Measurements from ENCODE around the gene ATF4.
A peak's percentile ranks its signal among the peaks of the same experiment; 100 is the strongest.

The ATF4 gene

DNA sequence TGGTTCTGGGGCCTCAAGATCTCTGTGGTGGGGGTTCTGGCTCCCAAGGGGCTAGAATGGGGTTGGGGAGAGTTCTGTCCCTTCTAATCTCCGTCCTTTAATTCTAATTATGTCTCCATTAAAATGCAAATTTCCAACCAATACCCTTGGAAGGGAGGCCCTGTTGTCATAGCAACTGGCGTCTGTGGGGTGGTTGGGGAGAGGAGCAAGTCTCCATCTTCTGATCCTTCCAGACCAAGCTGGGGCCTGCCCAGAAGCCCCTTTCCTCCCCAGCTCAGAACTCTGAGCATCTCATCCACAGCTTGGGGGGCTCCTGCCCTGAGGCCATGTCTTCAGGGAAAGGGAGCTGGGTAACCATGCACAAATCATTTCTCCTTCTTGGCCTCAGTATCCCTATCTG is 17.6 kb downstream of the ATF4 start:
- Histone ChIP-seq H4K20me1 (ENCODE audit: insufficient read depth, low read length, poor library complexity, severe bottlenecking) (no peaks in the 10 kb centered on the region), H3K9me2 (replicated peaks; ENCODE audit: low read depth, low read length) (no peaks in the 10 kb centered on the region), H3K9me3 (ENCODE audit: insufficient read depth, low read depth, low read length) (no peaks in the 10 kb centered on the region), H2AFZ (ENCODE audit: low read length) (no peak overlapping the region), H3K4me3 (ENCODE audit: low read length, poor library complexity, severe bottlenecking) (no peak overlapping the region), H3K36me3 (ENCODE audit: insufficient read depth, low read length) (no peaks in the 10 kb centered on the region), H3K9ac (ENCODE audit: low read depth, low read length, poor library complexity, severe bottlenecking) (no peak overlapping the region), H3F3A (ENCODE audit: low read depth) (no peaks in the 10 kb centered on the region), H3K4me1 (ENCODE audit: insufficient read depth, low read length, poor library complexity, severe bottlenecking) (peaks cover 7% of the 10 kb centered on the region), H3K27me3 (ENCODE audit: insufficient read depth, low read length, poor library complexity, severe bottlenecking) (no peaks in the 10 kb centered on the region), H3K79me2 (ENCODE audit: insufficient read depth, low read length) (no peaks in the 10 kb centered on the region), H3K4me2 (ENCODE audit: low read depth, low read length, poor library complexity, severe bottlenecking) (no peak overlapping the region)
- TF ChIP-seq EZH2phosphoT487 (IDR thresholded peaks at IDR 0.05; ENCODE audit: borderline replicate concordance): no peak
- TF ChIP-seq, protein P1, sequence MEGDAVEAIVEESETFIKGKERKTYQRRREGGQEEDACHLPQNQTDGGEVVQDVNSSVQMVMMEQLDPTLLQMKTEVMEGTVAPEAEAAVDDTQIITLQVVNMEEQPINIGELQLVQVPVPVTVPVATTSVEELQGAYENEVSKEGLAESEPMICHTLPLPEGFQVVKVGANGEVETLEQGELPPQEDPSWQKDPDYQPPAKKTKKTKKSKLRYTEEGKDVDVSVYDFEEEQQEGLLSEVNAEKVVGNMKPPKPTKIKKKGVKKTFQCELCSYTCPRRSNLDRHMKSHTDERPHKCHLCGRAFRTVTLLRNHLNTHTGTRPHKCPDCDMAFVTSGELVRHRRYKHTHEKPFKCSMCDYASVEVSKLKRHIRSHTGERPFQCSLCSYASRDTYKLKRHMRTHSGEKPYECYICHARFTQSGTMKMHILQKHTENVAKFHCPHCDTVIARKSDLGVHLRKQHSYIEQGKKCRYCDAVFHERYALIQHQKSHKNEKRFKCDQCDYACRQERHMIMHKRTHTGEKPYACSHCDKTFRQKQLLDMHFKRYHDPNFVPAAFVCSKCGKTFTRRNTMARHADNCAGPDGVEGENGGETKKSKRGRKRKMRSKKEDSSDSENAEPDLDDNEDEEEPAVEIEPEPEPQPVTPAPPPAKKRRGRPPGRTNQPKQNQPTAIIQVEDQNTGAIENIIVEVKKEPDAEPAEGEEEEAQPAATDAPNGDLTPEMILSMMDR (conservative IDR thresholded peaks at IDR 0.05; ENCODE audit: low read length): no peak

DNA sequence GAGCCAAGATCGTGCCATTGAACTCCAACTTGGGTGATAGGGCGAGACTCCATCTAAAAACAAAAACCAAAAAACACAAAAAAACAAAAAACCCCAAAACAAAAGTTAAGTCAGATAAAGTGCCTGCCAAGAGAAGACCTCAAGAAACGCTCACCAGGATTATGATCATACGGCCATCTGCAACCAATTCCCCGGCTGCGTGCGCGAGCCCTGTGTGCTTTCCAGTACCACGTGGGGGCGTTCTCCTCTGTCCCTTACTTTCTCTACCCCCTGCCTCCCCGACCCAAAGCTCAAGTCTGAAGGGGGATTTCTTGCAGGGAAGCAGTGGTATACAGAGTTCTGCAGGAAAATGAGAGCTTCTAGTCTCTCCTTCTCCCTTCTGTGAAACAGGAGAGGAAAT is 22.7 kb downstream of the ATF4 start:
- Histone ChIP-seq H3K9me3 (ENCODE audit: insufficient read depth, low read depth, low read length) (no peaks in the 10 kb centered on the region), H4K20me1 (ENCODE audit: insufficient read depth, low read length, poor library complexity, severe bottlenecking) (no peaks in the 10 kb centered on the region), H3F3A (ENCODE audit: low read depth) (no peaks in the 10 kb centered on the region), H3K79me2 (ENCODE audit: insufficient read depth, low read length) (no peaks in the 10 kb centered on the region), H3K9ac (ENCODE audit: low read depth, low read length, poor library complexity, severe bottlenecking) (no peak overlapping the region), H3K4me3 (ENCODE audit: low read length, poor library complexity, severe bottlenecking) (no peak overlapping the region), H3K4me2 (ENCODE audit: low read depth, low read length, poor library complexity, severe bottlenecking) (no peak overlapping the region), H3K4me1 (ENCODE audit: insufficient read depth, low read length, poor library complexity, severe bottlenecking) (peaks cover 14% of the 10 kb centered on the region), H3K27me3 (ENCODE audit: insufficient read depth, low read length, poor library complexity, severe bottlenecking) (peaks cover 2% of the 10 kb centered on the region), H3K9me2 (replicated peaks; ENCODE audit: low read depth, low read length) (no peaks in the 10 kb centered on the region), H2AFZ (ENCODE audit: low read length) (no peak overlapping the region), H3K36me3 (ENCODE audit: insufficient read depth, low read length) (no peaks in the 10 kb centered on the region)
- TF ChIP-seq, protein P1 (conservative IDR thresholded peaks at IDR 0.05; ENCODE audit: low read length): peak; percentile 71
- no peak for TF ChIP-seq EZH2phosphoT487 (IDR thresholded peaks at IDR 0.05; ENCODE audit: borderline replicate concordance)

DNA sequence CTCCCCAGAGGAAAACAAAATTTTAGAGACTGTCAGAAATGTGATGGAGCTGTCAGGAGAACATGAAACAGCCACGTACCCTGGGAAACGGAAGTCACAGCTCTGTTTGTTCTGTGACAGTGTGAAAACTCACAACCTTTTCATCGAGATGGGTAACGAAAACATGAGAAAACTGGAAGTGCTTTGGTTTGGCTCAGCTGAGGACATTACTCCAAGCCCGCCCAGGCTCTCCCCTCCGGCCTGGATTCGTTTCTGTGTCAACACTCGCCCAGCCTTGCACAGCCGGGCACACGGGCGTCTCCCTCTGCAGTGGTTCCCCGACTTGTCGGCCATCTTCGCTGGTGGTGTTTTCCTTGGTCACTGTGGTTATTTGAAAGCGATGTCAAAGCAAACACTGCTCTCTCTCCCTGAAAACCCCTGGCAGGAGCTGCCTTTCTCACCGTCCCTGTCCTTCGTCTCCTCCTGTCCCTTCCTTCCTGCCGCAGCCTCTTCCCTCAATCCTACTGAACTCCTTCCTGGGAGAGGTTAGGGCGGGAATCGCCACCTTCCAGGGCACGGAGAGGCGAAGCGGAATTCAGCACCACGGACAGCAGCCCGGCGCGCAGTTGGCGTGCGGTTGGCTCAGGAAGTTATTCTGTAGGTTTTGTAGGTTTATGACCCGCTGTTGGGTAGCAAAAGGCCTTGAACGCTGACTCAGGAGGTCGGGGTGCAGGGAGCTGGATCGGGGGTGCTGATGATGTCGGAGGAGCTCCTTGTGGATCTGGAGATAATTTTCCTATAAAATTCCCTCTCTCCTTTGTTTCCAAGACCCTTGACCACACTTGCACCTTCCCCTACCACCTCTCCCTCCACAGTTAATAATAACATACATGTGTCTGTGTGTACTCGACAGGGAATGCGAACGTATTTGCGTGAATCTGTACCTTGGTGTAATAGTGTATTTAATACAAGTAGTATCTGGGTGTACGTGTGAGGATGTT is 25.3 kb downstream of the ATF4 start:
- Histone ChIP-seq H4K20me1 (ENCODE audit: insufficient read depth, low read length, poor library complexity, severe bottlenecking) (no peaks in the 10 kb centered on the region), H3K79me2 (ENCODE audit: insufficient read depth, low read length) (no peaks in the 10 kb centered on the region), H3F3A (ENCODE audit: low read depth) (no peaks in the 10 kb centered on the region), H2AFZ (ENCODE audit: low read length) (no peak overlapping the region), H3K27me3 (ENCODE audit: insufficient read depth, low read length, poor library complexity, severe bottlenecking) (peaks cover 6% of the 10 kb centered on the region), H3K4me1 (ENCODE audit: insufficient read depth, low read length, poor library complexity, severe bottlenecking) (peaks cover 14% of the 10 kb centered on the region), H3K36me3 (ENCODE audit: insufficient read depth, low read length) (no peaks in the 10 kb centered on the region), H3K9me2 (replicated peaks; ENCODE audit: low read depth, low read length) (no peaks in the 10 kb centered on the region), H3K9me3 (ENCODE audit: insufficient read depth, low read depth, low read length) (no peaks in the 10 kb centered on the region), H3K9ac (ENCODE audit: low read depth, low read length, poor library complexity, severe bottlenecking) (no peak overlapping the region), H3K4me3 (ENCODE audit: low read length, poor library complexity, severe bottlenecking) (no peak overlapping the region), H3K4me2 (ENCODE audit: low read depth, low read length, poor library complexity, severe bottlenecking) (peak overlapping the region; percentile 9)
- TF ChIP-seq, protein P1 (conservative IDR thresholded peaks at IDR 0.05; ENCODE audit: low read length): no peak
- no peak for TF ChIP-seq EZH2phosphoT487 (IDR thresholded peaks at IDR 0.05; ENCODE audit: borderline replicate concordance)

All from Loucy (cell line).